H1 (cell line): ENCODE data around the gene ORMDL2. TPM values are rescaled to one million over a fixed set of nuclear protein-coding genes. Genes with fewer than 3 reads are reported as not detected.

Experiments used
- CTCF ChIA-PET: fragments of 300-600 bp; sonication (Branson Sonifier 250); formaldehyde crosslinking; loops from one replicate; lab custom pipeline; 2021; ENCODE audit not compliant: partially characterized antibody; lab: Charles Lee
- POLR2A ChIA-PET: fragments of 300-600 bp; sonication (Branson Sonifier 250); formaldehyde crosslinking; loops from one replicate; lab custom pipeline; 2021; ENCODE audit warnings: inconsistent platforms; ENCODE audit not compliant: partially characterized antibody; lab: Charles Lee
- DNase-seq, 2 experiments: peaks; one replicate each; pipeline versions ENCODE4 v3.0.0 to v3.0.0-alpha.2; 2010 to 2022; ENCODE audit warnings: low spot score in 2 of 2, low read depth in 1 of 2, mixed read lengths in 1 of 2
- FAIRE-seq: peaks from 2 replicates; lab custom pipeline; 2011; peaks lifted over from hg19 to GRCh38; lab: Jason Lieb, UNC
- H2AFZ ChIP-seq: 2 replicates; pipeline ENCODE4 v1.8.1; 2012; ENCODE audit warnings: low read length, inconsistent platforms
- H2AK5ac ChIP-seq: 2 replicates; pipeline ENCODE4 v1.6.1; 2013; ENCODE audit warnings: low read depth, low read length
- H2BK120ac ChIP-seq: replicated peaks from 2 replicates; pipeline ENCODE3; 2013; ENCODE audit warnings: low read depth, low read length, inconsistent platforms
- H2BK12ac ChIP-seq: 2 replicates; pipeline ENCODE4 v1.6.1; 2013; ENCODE audit warnings: low read depth, low read length
- H2BK15ac ChIP-seq: 2 replicates; pipeline ENCODE4 v1.6.1; 2013; ENCODE audit warnings: low read length
- H2BK20ac ChIP-seq: 2 replicates; pipeline ENCODE4 v1.6.1; 2013; ENCODE audit warnings: low read length
- H2BK5ac ChIP-seq: 2 replicates; pipeline ENCODE4 v1.6.1; 2013; ENCODE audit warnings: low read depth, low read length
- H3K14ac ChIP-seq: 2 replicates; pipeline ENCODE4 v1.6.1; 2013; ENCODE audit warnings: inconsistent platforms; ENCODE audit not compliant: insufficient read length
- H3K18ac ChIP-seq: 2 replicates; pipeline ENCODE4 v1.6.1; 2013; ENCODE audit warnings: low read length; ENCODE audit errors: extremely low read depth
- H3K23ac ChIP-seq: 2 replicates; pipeline ENCODE4 v1.6.1; 2013; ENCODE audit warnings: inconsistent platforms; ENCODE audit not compliant: insufficient read length
- H3K23me2 ChIP-seq: 2 replicates; pipeline ENCODE4 v1.6.1; 2013; ENCODE audit warnings: low read depth, low read length
- H3K27ac ChIP-seq: 2 replicates; pipeline ENCODE4 v1.6.1; 2011; ENCODE audit warnings: low read depth, low read length, inconsistent platforms
- H3K27me3 ChIP-seq, 4 experiments: replicated peaks in 1 of 4; 1 replicate in 1 of 4; 2 replicates in 3 of 4; pipeline versions ENCODE4 v1.6.1 to v1.8.1; 2011 to 2013; ENCODE audit warnings: low read length in 3 of 4, mild to moderate bottlenecking in 3 of 4, inconsistent platforms in 2 of 4, mixed read lengths in 2 of 4, moderate library complexity in 1 of 4; ENCODE audit not compliant: control insufficient read depth in 3 of 4, insufficient read depth in 3 of 4; ENCODE audit errors: extremely low read depth in 1 of 4
- H3K36me3 ChIP-seq, 4 experiments: 2 replicates each; pipeline versions ENCODE4 v1.6.1 to v1.8.1; 2011 to 2013; ENCODE audit warnings: mild to moderate bottlenecking in 4 of 4, low read length in 3 of 4, moderate library complexity in 2 of 4, control low read depth in 1 of 4, inconsistent platforms in 1 of 4; ENCODE audit not compliant: insufficient read depth in 4 of 4, control insufficient read depth in 2 of 4
- H3K4ac ChIP-seq: replicated peaks from 2 replicates; pipeline ENCODE3; 2013; ENCODE audit warnings: low read length, low read depth, mixed read lengths, inconsistent platforms; ENCODE audit not compliant: insufficient read length
- H3K4me1 ChIP-seq, 4 experiments: replicated peaks in 1 of 4; 1 replicate in 1 of 4; 2 replicates in 3 of 4; pipeline versions ENCODE4 v1.6.1 to v1.8.1; 2011 to 2013; ENCODE audit warnings: low read length in 3 of 4, inconsistent platforms in 2 of 4, mixed read lengths in 1 of 4; ENCODE audit not compliant: insufficient read depth in 4 of 4, control insufficient read depth in 3 of 4
- H3K4me2 ChIP-seq, 2 experiments: 2 replicates each; pipeline versions ENCODE4 v1.6.1 to v1.8.1; 2011 to 2013; ENCODE audit warnings: low read depth in 2 of 2, low read length in 2 of 2, control low read depth in 1 of 2, inconsistent platforms in 1 of 2, mild to moderate bottlenecking in 1 of 2; ENCODE audit not compliant: insufficient read depth in 1 of 2
- H3K4me3 ChIP-seq, 4 experiments: fragments of 200-600, 300-600 bp in 1 of 4; sonication (generic), shearing (Covaris generic), sonication (Bioruptor Twin) in 1 of 4; 2 replicates each; pipeline versions ENCODE4 v1.5.1 to v1.8.1; 2011 to 2016; ENCODE audit warnings: low read length in 4 of 4, low read depth in 3 of 4, control low read depth in 2 of 4, inconsistent platforms in 2 of 4, mild to moderate bottlenecking in 2 of 4, mixed read lengths in 1 of 4, moderate library complexity in 1 of 4; ENCODE audit not compliant: insufficient read depth in 2 of 4; ENCODE audit errors: extremely low read depth in 1 of 4
- H3K56ac ChIP-seq: replicated peaks from 2 replicates; pipeline ENCODE3; 2013; ENCODE audit warnings: low read depth, mild to moderate bottlenecking, mixed read lengths, low read length, inconsistent platforms; ENCODE audit not compliant: insufficient read length
- H3K79me1 ChIP-seq: 2 replicates; pipeline ENCODE4 v1.6.1; 2013; ENCODE audit warnings: low read depth, low read length, control low read depth
- H3K79me2 ChIP-seq, 2 experiments: 2 replicates each; pipeline versions ENCODE4 v1.6.1 to v1.8.1; 2012 to 2013; ENCODE audit warnings: low read length in 2 of 2, mild to moderate bottlenecking in 2 of 2, inconsistent platforms in 1 of 2; ENCODE audit not compliant: insufficient read depth in 2 of 2, control insufficient read depth in 1 of 2
- H3K9ac ChIP-seq, 4 experiments: replicated peaks in 1 of 4; 1 replicate in 1 of 4; 2 replicates in 3 of 4; pipeline versions ENCODE4 v1.6.1 to v1.8.1; 2011 to 2013; ENCODE audit warnings: low read depth in 3 of 4, low read length in 3 of 4, control low read depth in 2 of 4, mild to moderate bottlenecking in 2 of 4, moderate library complexity in 2 of 4, inconsistent platforms in 1 of 4; ENCODE audit errors: extremely low read depth in 1 of 4
- H3K9me3 ChIP-seq, 2 experiments: 2 replicates each; pipeline versions ENCODE4 v1.6.1 to v1.8.1; 2012 to 2013; ENCODE audit warnings: mild to moderate bottlenecking in 2 of 2, moderate library complexity in 2 of 2, control low read depth in 1 of 2, inconsistent platforms in 1 of 2, low read depth in 1 of 2, low read length in 1 of 2, mixed read lengths in 1 of 2; ENCODE audit not compliant: insufficient read depth in 2 of 2
- H4K20me1 ChIP-seq, 2 experiments: replicated peaks in 1 of 2; 2 replicates each; pipeline versions ENCODE3 to v1.8.1; 2011 to 2013; ENCODE audit warnings: inconsistent platforms in 2 of 2, low read length in 2 of 2, mild to moderate bottlenecking in 1 of 2; ENCODE audit not compliant: insufficient read depth in 2 of 2, control insufficient read depth in 1 of 2
- H4K5ac ChIP-seq: 2 replicates; pipeline ENCODE4 v1.6.1; 2013; ENCODE audit warnings: low read length, low read depth, mixed read lengths, inconsistent platforms; ENCODE audit not compliant: insufficient read length
- H4K8ac ChIP-seq: 2 replicates; pipeline ENCODE4 v1.8.0; 2013; ENCODE audit warnings: mild to moderate bottlenecking, moderate library complexity, low read length, inconsistent platforms; ENCODE audit not compliant: insufficient read depth; ENCODE audit errors: extremely low read depth
- H4K91ac ChIP-seq: replicated peaks from 2 replicates; pipeline ENCODE3; 2013; ENCODE audit warnings: low read length, mixed read lengths, inconsistent platforms; ENCODE audit not compliant: insufficient read length
- ASH2L ChIP-seq: fragments of 200-600, 300-600 bp; sonication (generic); IDR thresholded peaks from one replicate; pipeline ENCODE4 v1.7.1; 2017; ENCODE audit warnings: low read length
- ATF2 ChIP-seq: IDR thresholded peaks from 2 replicates; pipeline ENCODE4 v1.6.1; 2012; ENCODE audit warnings: low read length, inconsistent platforms
- BCL11A ChIP-seq, 2 experiments: IDR thresholded peaks; one replicate each; pipeline ENCODE4 v1.6.1; 2011; ENCODE audit warnings: low read depth in 2 of 2, low read length in 2 of 2, mild to moderate bottlenecking in 2 of 2
- CHD2 ChIP-seq: IDR thresholded peaks from 2 replicates; pipeline ENCODE4 v1.6.1; 2012; ENCODE audit warnings: low read length, improper control_type of control experiment
- EP300 ChIP-seq, 2 experiments: IDR thresholded peaks; 1 replicate in 1 of 2; 2 replicates in 1 of 2; pipeline ENCODE4 v1.6.1; 2011 to 2012; ENCODE audit warnings: low read depth in 2 of 2, low read length in 2 of 2, mild to moderate bottlenecking in 2 of 2, borderline replicate concordance in 1 of 2, inconsistent platforms in 1 of 2, moderate library complexity in 1 of 2
- HDAC6 ChIP-seq: IDR thresholded peaks from one replicate; pipeline ENCODE4 v1.7.1; 2012; ENCODE audit warnings: low read depth, mild to moderate bottlenecking, inconsistent platforms, low read length, moderate library complexity
- KDM4A ChIP-seq: IDR thresholded peaks from one replicate; pipeline ENCODE4 v1.7.1; 2012; ENCODE audit warnings: low read depth, mild to moderate bottlenecking, moderate library complexity, low read length, inconsistent platforms; ENCODE audit not compliant: severe bottlenecking
- NRF1 ChIP-seq: IDR thresholded peaks from 2 replicates; pipeline ENCODE4 v1.6.1; 2011; ENCODE audit warnings: mild to moderate bottlenecking, low read depth, low read length, improper control_type of control experiment
- RNF2 ChIP-seq: fragments of 200-900, 300-1000 bp; sonication (generic); IDR thresholded peaks from 2 replicates; pipeline ENCODE4 v1.7.1; 2016; ENCODE audit warnings: borderline replicate concordance, low read depth, mild to moderate bottlenecking, antibody characterized with exemption, low read length; ENCODE audit not compliant: poor library complexity, severe bottlenecking; ENCODE audit errors: missing control alignments
- RXRA ChIP-seq: IDR thresholded peaks from 2 replicates; pipeline ENCODE4 v1.6.1; 2011; ENCODE audit warnings: low read depth, mild to moderate bottlenecking, low read length, moderate library complexity; ENCODE audit not compliant: insufficient read depth
- TAF7 ChIP-seq: optimal IDR thresholded peaks from 2 replicates; pipeline ENCODE3; 2011; ENCODE audit warnings: low read depth, mild to moderate bottlenecking, inconsistent platforms, low read length, moderate library complexity, borderline replicate concordance
- polyA plus RNA-seq, 7 experiments: library from polyadenylated mRNA; depleted of rRNA in 3 of 7; stranded (reverse) in 5 of 7; unstranded in 2 of 7; fragments of >200 nt in 5 of 7; fragments of 200-250 nt in 2 of 7; gene quantifications; 1 replicate in 5 of 7; 2 replicates in 1 of 7; 4 replicates in 1 of 7; pipeline versions ENCODE4 v1.2.1 to v1.2.3, GENCODE V29; 2011 to 2013; ENCODE audit warnings: missing spikeins in 2 of 7, mixed read lengths in 2 of 7
- total RNA-seq: library from RNA; stranded (reverse); fragmentation: NEBNext Ultra II Directional; extraction: Animal tissue kit (Norgen Biotek cat#: 25700); gene quantifications from 2 replicates; pipeline ENCODE4 v1.2.1, GENCODE V29; 2021

The ORMDL2 gene
- total and polyA plus RNA-seq, 2 of the 8 experiments (the other 6 are each of a cell fraction or from before 2014, with no cell fraction given), result 39.0 to 65.6 TPM

- no peak overlapping the region for H3K23ac ChIP-seq
- POLR2A ChIA-PET, result interaction anchor here (0.6 to 14.0 kb wide), 8 partner anchors 7 to 193 kb away, joined by 3 to 133 read pairs (median 6); partner anchors contain the start of genes DNAJC14, ORMDL2 and SARNP
- H3K36me3 ChIP-seq, result peaks cover 0 to 17% (median 2%) of the 10 kb centered on the region in 4 experiments; a peak in 6 of 8 replicates
- no peak overlapping the region for H3K56ac ChIP-seq
- H3K18ac ChIP-seq, result no peak overlapping the region; the same call in 1 of the 2 replicates
- no peak overlapping the region for H3K9ac ChIP-seq
- no peak overlapping the region for H3K14ac ChIP-seq
- H4K5ac ChIP-seq, result no peak overlapping the region
- 0 out of 2 replicates have a peak overlapping the region, but pooled peaks have one; percentile 7 for H3K27ac ChIP-seq
- peaks cover 44 to 94% of the 10 kb centered on the region in 2 experiments for H3K79me2 ChIP-seq
- H3K79me1 ChIP-seq, result peaks cover 7% of the 10 kb centered on the region; the same call in 1 of the 2 replicates
- H3K27me3 ChIP-seq, result no peaks in the 10 kb centered on the region
- no peak overlapping the region for H2AK5ac ChIP-seq
- H2BK12ac ChIP-seq, result no peak overlapping the region
- no peak for DNase-seq
- no peak for FAIRE-seq
- no peak overlapping the region for H3K4ac ChIP-seq
- H2BK15ac ChIP-seq, result no peak overlapping the region
- H3K4me2 ChIP-seq, result peak overlapping the region; percentile 55
- H3K4me1 ChIP-seq, result peaks cover 4 to 14% (median 7%) of the 10 kb centered on the region in 4 experiments
- H3K4me3 ChIP-seq, result peak overlapping the region in 1 of 4 experiments; percentile 35; a peak in 3 of 8 replicates
- no peak overlapping the region for H2BK20ac ChIP-seq
- no peak overlapping the region for H2AFZ ChIP-seq
- CTCF ChIA-PET, result interaction anchor here (1.0 to 18.0 kb wide), 8 partner anchors 9 to 160 kb away, joined by 3 to 224 read pairs (median 4); partner anchors contain the start of gene GDF11
- no peak overlapping the region; the same call in 1 of the 2 replicates for H2BK5ac ChIP-seq
- peaks cover 2% of the 10 kb centered on the region; the same call in 1 of the 2 replicates for H3K23me2 ChIP-seq
- peaks cover 7 to 16% of the 10 kb centered on the region in 2 experiments for H4K20me1 ChIP-seq
- no peak overlapping the region for H4K8ac ChIP-seq
- no peaks in the 10 kb centered on the region for H3K9me3 ChIP-seq
- no peak overlapping the region for H4K91ac ChIP-seq
- no peak overlapping the region for H2BK120ac ChIP-seq
- TF ChIP-seq RXRA, result no peak
- TF ChIP-seq EP300 (IDR thresholded peaks at IDR 0.05; ENCODE audit: borderline replicate concordance in 1 of 2, low read depth in 2 of 2, low read length in 2 of 2), result no peak
- TF ChIP-seq NRF1, result no peak
- no peak for TF ChIP-seq ASH2L
- TF ChIP-seq ATF2, result no peak
- TF ChIP-seq CHD2, result no peak
- no peak for TF ChIP-seq RNF2
- TF ChIP-seq KDM4A, result no peak
- no peak for TF ChIP-seq TAF7
- TF ChIP-seq HDAC6, result no peak
- TF ChIP-seq BCL11A (IDR thresholded peaks at IDR 0.05; ENCODE audit: low read depth in 2 of 2, low read length in 2 of 2), result no peak
Measured at GRCh38 chr12:55814257-55814656, 3.6 kb upstream of the ORMDL2 start.
